Hematopoietic multipotent progenitor cell treated with erythropoietin and hydrocortisone succinate and interleukin-3 and kit ligand, for 8 days (in vitro differentiated cells): Measurements from ENCODE around the gene KLHL35.
"Not testable (repeated sequence)": the region's sequence is repeated elsewhere in the genome, so short reads cannot be mapped to it uniquely, and the experiment has no call there.

ENCODE experiments used
- DNase-seq: peaks from one replicate; pipeline ENCODE4 v3.0.0-alpha.2; 2015

Gene KLHL35

GRCh38 chr11:75422248-75423231 lies 10.5 kb downstream of the KLHL35 start:
- no peak for DNase-seq

- no peak for DNase-seq
These were observed 11.1 kb downstream of the KLHL35 start for GRCh38 chr11:75421902-75422247.

GRCh38 chr11:75421035-75421602 lies 11.9 kb downstream of the KLHL35 start:
- no peak for DNase-seq

GRCh38 chr11:75420224-75421034 lies 12.6 kb downstream of the KLHL35 start:
- no peak for DNase-seq

GRCh38 chr11:75413864-75414263 lies 19.1 kb downstream of the KLHL35 start:
- peak; percentile 83 for DNase-seq

- not testable (repeated sequence) for DNase-seq
These were observed 19.9 kb downstream of the KLHL35 start for GRCh38 chr11:75413146-75413545.

- not testable (repeated sequence) for DNase-seq
These were observed 23.0 kb downstream of the KLHL35 start for GRCh38 chr11:75409971-75410370.

GRCh38 chr11:75408957-75409219 lies 24.1 kb downstream of the KLHL35 start:
- peak; percentile 2 for DNase-seq

- peak; percentile 90 for DNase-seq
These were observed 26.6 kb downstream of the KLHL35 start for GRCh38 chr11:75406338-75406777.

GRCh38 chr11:75403983-75404658 lies 28.9 kb downstream of the KLHL35 start:
- DNase-seq = peak; percentile 15

- no peak for DNase-seq
These were observed 30.0 kb downstream of the KLHL35 start for GRCh38 chr11:75403037-75403436.

- peak; percentile 23 for DNase-seq
These were observed 30.8 kb downstream of the KLHL35 start for GRCh38 chr11:75402002-75402773.

GRCh38 chr11:75400146-75400865 lies 32.7 kb downstream of the KLHL35 start:
- DNase-seq = peak; percentile 52

GRCh38 chr11:75399344-75400145 lies 33.5 kb downstream of the KLHL35 start, which contains the start of gene RPS3:
Gene RPS3, plus strand, starts transcription at chr11:75399518. Its CDS starts 30 bp downstream, at chr11:75399548.
- DNase-seq = peak; percentile 95

- DNase-seq = no peak
These were observed 34.1 kb downstream of the KLHL35 start for GRCh38 chr11:75398906-75399305.

- no peak for DNase-seq
These were observed 38.7 kb downstream of the KLHL35 start for GRCh38 chr11:75394085-75394840.

- DNase-seq = no peak
These were observed 43.1 kb downstream of the KLHL35 start for GRCh38 chr11:75389925-75390324.

GRCh38 chr11:75389276-75389605 lies 43.8 kb downstream of the KLHL35 start:
- no peak for DNase-seq

GRCh38 chr11:75388386-75389275 lies 44.4 kb downstream of the KLHL35 start:
- DNase-seq = peak; percentile 93
